SK-N-SH treated with all-trans-retinoic acid at 6 μM for 48 hours (cell line): ENCODE results near the gene PWWP2B.

ENCODE experiments used
- ATAC-seq: fragments of 200-7000 bp; cut with Tn5 transposase; 3 replicates; pipeline ENCODE4 v1.9.1; 2020; ENCODE audit warnings: mild to moderate bottlenecking, moderate library complexity
- ARNTL ChIP-seq: fragments of 450-650 bp; formaldehyde crosslinking; IDR thresholded peaks from 2 replicates; pipeline ENCODE4 v1.5.0; 2020; ENCODE audit warnings: low read depth, mild to moderate bottlenecking, moderate library complexity, borderline replicate concordance
- BACH2 ChIP-seq: fragments of 250-450 bp; sonication (Bioruptor Pico); IDR thresholded peaks from 2 replicates; pipeline ENCODE4 v1.9.0; 2021; ENCODE audit warnings: mild to moderate bottlenecking, borderline replicate concordance
- CSRNP3 ChIP-seq: fragments of 250-450 bp; sonication (Bioruptor Pico); IDR thresholded peaks from 2 replicates; pipeline ENCODE4 v1.5.1; 2021; ENCODE audit warnings: mild to moderate bottlenecking, moderate library complexity
- ISL1 ChIP-seq: fragments of 250-450 bp; sonication (Bioruptor Pico); IDR thresholded peaks from 2 replicates; pipeline ENCODE4 v2.1.2; 2022; ENCODE audit warnings: mild to moderate bottlenecking, moderate library complexity
- OSR1 ChIP-seq: fragments of 250-450 bp; sonication (Bioruptor Pico); IDR thresholded peaks from 2 replicates; pipeline ENCODE4 v1.8.0; 2022; ENCODE audit warnings: moderate library complexity, mild to moderate bottlenecking, inconsistent platforms
- PATZ1 ChIP-seq: fragments of 250-450 bp; sonication (Bioruptor Pico); IDR thresholded peaks from 2 replicates; pipeline ENCODE4 v1.8.0; 2020; ENCODE audit warnings: mild to moderate bottlenecking, moderate library complexity, borderline replicate concordance
- POU6F1 ChIP-seq: fragments of 250-450 bp; sonication (Bioruptor Pico); IDR thresholded peaks from 2 replicates; pipeline ENCODE4 v1.8.0; 2021; ENCODE audit warnings: low read depth, mild to moderate bottlenecking, moderate library complexity, borderline replicate concordance
- PPARA ChIP-seq: fragments of 250-450 bp; sonication (Bioruptor Pico); IDR thresholded peaks from 2 replicates; pipeline ENCODE4 v1.5.0; 2020; ENCODE audit warnings: mild to moderate bottlenecking, borderline replicate concordance
- RARB ChIP-seq: fragments of 250-450 bp; sonication (Bioruptor Pico); IDR thresholded peaks from 2 replicates; pipeline ENCODE4 v1.8.0; 2021; ENCODE audit warnings: mild to moderate bottlenecking, moderate library complexity
- SNAI2 ChIP-seq: fragments of 250-450 bp; sonication (Bioruptor Pico); IDR thresholded peaks from 2 replicates; pipeline ENCODE4 v1.5.0; 2020; ENCODE audit warnings: mild to moderate bottlenecking, moderate library complexity
- TCF4 ChIP-seq: fragments of 250-450 bp; sonication (Bioruptor Pico); IDR thresholded peaks from 2 replicates; pipeline ENCODE4 v1.8.0; 2021; ENCODE audit warnings: mild to moderate bottlenecking, moderate library complexity, borderline replicate concordance
- TSHZ2 ChIP-seq: fragments of 250-450 bp; sonication (Bioruptor Pico); IDR thresholded peaks from 2 replicates; pipeline ENCODE4 v1.5.0; 2020; ENCODE audit warnings: mild to moderate bottlenecking, moderate library complexity
- ZC3H10 ChIP-seq: fragments of 250-450 bp; sonication (Bioruptor Pico); IDR thresholded peaks from 2 replicates; pipeline ENCODE4 v1.5.1; 2021; ENCODE audit warnings: mild to moderate bottlenecking, moderate library complexity
- ZFP3 ChIP-seq: fragments of 250-450 bp; sonication (Bioruptor Pico); IDR thresholded peaks from 2 replicates; pipeline ENCODE4 v1.5.0; 2020; ENCODE audit warnings: mild to moderate bottlenecking, moderate library complexity
- ZFP30 ChIP-seq: fragments of 450-650 bp; formaldehyde crosslinking; IDR thresholded peaks from 2 replicates; pipeline ENCODE4 v1.5.0; 2022; ENCODE audit warnings: mild to moderate bottlenecking, moderate library complexity
- ZNF565 ChIP-seq: fragments of 450-650 bp; formaldehyde crosslinking; conservative IDR thresholded peaks from 2 replicates; pipeline ENCODE4 v1.5.0; 2020; ENCODE audit warnings: low read depth, mild to moderate bottlenecking, moderate library complexity
- ZNF70 ChIP-seq: fragments of 450-650 bp; formaldehyde crosslinking; IDR thresholded peaks from 2 replicates; pipeline ENCODE4 v1.5.0; 2020; ENCODE audit warnings: mild to moderate bottlenecking, moderate library complexity
- ZNF8 ChIP-seq: fragments of 450-650 bp; formaldehyde crosslinking; IDR thresholded peaks from 2 replicates; pipeline ENCODE4 v1.5.0; 2020; ENCODE audit warnings: mild to moderate bottlenecking, moderate library complexity
- TF ChIP-seq, protein P1 (sequence below): fragments of 250-450 bp; sonication (Bioruptor Pico); IDR thresholded peaks from 2 replicates; pipeline ENCODE4 v1.5.1; 2020; ENCODE audit warnings: low read depth, mild to moderate bottlenecking, moderate library complexity

Gene PWWP2B

DNA sequence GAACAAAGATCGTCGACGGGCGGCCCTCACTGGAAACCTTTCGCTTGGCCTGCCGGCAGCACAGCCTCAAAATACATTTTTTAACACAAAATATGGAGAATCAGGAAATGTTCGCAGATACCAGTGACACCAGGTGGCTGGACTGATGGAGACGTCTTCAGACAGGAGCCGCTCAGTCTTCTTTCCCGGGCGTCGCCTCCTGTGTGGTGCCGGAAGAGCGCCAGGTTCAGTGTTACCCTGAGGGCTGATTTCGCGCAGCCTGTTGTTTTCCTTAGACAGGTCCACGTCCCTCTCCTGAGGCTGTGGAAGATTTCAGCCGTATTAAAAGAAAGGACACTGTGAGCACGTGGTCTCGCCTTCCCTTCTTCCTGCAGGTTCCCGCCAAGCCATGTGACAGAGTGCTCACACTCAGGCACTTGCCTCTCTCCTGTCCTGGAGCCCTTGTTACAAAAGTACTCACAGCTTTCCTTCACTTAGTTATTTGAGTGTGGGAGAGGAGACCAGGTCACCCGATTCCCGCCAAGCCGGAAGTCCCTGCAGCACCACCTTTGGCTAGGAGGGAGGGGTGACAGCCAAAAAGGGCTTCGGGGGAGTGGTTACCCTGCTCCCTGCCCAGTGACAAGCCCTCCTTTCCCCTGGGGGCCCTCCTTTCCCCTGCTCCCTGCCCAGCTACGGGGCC is 21.7 kb upstream of the PWWP2B start:
- ATAC-seq: no peak
- no peak for TF ChIP-seq ZFP3 (CRISPR knock-in tag)
- no peak for TF ChIP-seq CSRNP3 (CRISPR knock-in tag)
- TF ChIP-seq TCF4 (CRISPR knock-in tag): no peak
- TF ChIP-seq BACH2 (CRISPR knock-in tag): no peak
- TF ChIP-seq ISL1 (CRISPR knock-in tag): no peak
- no peak for TF ChIP-seq RARB
- TF ChIP-seq ZFP30: no peak
- no peak for TF ChIP-seq ZC3H10 (CRISPR knock-in tag)
- no peak for TF ChIP-seq ZNF70 (CRISPR knock-in tag)
- TF ChIP-seq PATZ1 (CRISPR knock-in tag): no peak
- no peak for TF ChIP-seq TSHZ2
- no peak for TF ChIP-seq ARNTL
- TF ChIP-seq OSR1 (CRISPR knock-in tag): no peak
- TF ChIP-seq ZNF8: no peak
- no peak for TF ChIP-seq POU6F1 (CRISPR knock-in tag)

GRCh38 chr10:132375795-132376297 is 21.2 kb upstream of the PWWP2B start:
- TF ChIP-seq RARB: no peak
- no peak for TF ChIP-seq OSR1 (CRISPR knock-in tag)
- no peak for TF ChIP-seq PPARA
- no peak for TF ChIP-seq TCF4 (CRISPR knock-in tag)
- no peak for TF ChIP-seq ZFP30
- no peak for TF ChIP-seq ZNF70 (CRISPR knock-in tag)
- no peak for TF ChIP-seq ZFP3 (CRISPR knock-in tag)
- no peak for TF ChIP-seq PATZ1 (CRISPR knock-in tag)
- no peak for TF ChIP-seq ZNF8
- no peak for ATAC-seq

DNA sequence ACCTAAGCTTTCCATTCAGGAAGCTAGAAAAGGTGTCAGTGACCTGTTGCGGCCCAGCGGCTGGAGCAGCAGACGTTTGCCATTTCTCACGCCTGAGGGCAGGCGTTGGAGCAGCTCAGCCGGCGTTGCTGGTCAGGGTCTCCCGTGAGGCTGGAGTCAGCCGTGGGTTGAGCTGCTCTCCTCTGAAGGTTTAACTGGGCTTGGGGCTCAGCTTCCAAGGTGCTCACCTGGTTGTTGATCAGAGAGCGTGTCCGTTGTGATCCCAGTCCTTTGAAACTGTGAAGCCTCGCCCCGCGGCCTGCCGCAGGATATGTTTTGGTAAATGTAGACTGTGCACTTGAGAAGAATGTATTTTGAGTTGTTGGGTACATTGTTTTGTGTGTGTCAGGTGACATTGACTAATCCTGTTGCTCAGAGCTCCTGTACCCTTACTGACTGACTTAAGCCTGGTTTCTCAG is 20.6 kb upstream of the PWWP2B start:
- ATAC-seq: no peak
- TF ChIP-seq ZNF70 (CRISPR knock-in tag) (no peak), TSHZ2 (no peak), ISL1 (CRISPR knock-in tag) (no peak), BACH2 (CRISPR knock-in tag) (no peak), ZNF565 (CRISPR knock-in tag) (no peak), ZFP30 (no peak), ARNTL (no peak), SNAI2 (CRISPR knock-in tag) (no peak), PPARA (no peak), PATZ1 (CRISPR knock-in tag) (no peak)
- TF ChIP-seq, protein P1, sequence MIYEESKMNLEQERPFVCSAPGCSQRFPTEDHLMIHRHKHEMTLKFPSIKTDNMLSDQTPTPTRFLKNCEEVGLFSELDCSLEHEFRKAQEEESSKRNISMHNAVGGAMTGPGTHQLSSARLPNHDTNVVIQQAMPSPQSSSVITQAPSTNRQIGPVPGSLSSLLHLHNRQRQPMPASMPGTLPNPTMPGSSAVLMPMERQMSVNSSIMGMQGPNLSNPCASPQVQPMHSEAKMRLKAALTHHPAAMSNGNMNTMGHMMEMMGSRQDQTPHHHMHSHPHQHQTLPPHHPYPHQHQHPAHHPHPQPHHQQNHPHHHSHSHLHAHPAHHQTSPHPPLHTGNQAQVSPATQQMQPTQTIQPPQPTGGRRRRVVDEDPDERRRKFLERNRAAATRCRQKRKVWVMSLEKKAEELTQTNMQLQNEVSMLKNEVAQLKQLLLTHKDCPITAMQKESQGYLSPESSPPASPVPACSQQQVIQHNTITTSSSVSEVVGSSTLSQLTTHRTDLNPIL (CRISPR knock-in tag): no peak
